Measurements from ENCODE around the gene PAQR3. TPM values are rescaled to one million over a fixed set of nuclear protein-coding genes. Genes with fewer than 3 reads are reported as not detected.
"Not testable (repeated sequence)": the region's sequence is repeated elsewhere in the genome, so short reads cannot be mapped to it uniquely, and the experiment has no call there.

Gene PAQR3
- total and polyA plus RNA-seq, 12 donors: 1.1 to 14.1 (median 5.8) TPM

DNA sequence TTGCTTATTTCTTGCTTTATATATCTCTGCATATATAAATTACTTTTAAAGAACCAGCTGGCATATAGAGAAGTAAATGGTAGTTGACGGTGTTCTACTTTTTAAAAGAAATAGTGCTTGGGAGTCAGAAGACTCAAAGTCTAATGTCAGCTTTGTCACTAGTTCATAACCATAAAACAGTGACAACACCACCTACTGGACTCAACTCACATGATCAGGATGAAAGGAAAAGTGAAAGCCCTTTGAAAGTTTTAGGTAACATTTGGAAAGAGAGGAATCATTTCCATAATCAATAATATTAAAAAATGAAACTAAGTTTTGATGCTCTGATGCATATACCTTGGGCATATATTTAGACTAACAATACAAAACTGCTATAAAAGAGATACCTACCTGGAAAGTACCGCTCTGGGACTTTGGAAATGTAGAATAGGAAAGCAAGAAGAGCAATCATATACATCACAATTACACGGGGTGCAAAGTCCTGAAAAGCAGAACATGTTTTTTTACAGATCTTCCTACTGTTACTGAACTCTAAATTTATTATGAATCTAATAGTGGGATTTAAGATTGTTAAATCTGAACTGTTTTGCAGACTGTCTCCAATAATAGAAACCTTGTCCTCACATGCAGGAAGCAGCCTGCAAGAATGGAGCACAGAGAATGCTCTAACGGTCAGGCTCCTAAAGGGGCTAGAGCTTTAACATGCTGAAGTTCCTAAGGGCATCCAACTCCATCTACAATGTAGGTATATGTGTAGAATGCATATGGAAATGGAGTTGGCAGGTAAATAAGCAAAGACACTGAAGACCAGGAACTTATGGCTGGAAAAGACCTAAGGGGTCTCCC lies 15.6 kb downstream of the PAQR3 start:
- no peaks in the 10 kb centered on the region for H3K9me3 ChIP-seq (replicated peaks in 1 of 3)
- no peaks in the 10 kb centered on the region for H3K27me3 ChIP-seq
- H3K4me3 ChIP-seq: peak overlapping the region in 1 of 4 donors; percentile 29
- no peaks in the 10 kb centered on the region for H3K36me3 ChIP-seq (replicated peaks in 1 of 2)
- no peak overlapping the region for H3K27ac ChIP-seq
- no peak for DNase-seq
- 55 to 64% (median 58%) methylated on average over 4 of the region's 4 CpGs for WGBS, 4 donors
- TF ChIP-seq, protein P1, sequence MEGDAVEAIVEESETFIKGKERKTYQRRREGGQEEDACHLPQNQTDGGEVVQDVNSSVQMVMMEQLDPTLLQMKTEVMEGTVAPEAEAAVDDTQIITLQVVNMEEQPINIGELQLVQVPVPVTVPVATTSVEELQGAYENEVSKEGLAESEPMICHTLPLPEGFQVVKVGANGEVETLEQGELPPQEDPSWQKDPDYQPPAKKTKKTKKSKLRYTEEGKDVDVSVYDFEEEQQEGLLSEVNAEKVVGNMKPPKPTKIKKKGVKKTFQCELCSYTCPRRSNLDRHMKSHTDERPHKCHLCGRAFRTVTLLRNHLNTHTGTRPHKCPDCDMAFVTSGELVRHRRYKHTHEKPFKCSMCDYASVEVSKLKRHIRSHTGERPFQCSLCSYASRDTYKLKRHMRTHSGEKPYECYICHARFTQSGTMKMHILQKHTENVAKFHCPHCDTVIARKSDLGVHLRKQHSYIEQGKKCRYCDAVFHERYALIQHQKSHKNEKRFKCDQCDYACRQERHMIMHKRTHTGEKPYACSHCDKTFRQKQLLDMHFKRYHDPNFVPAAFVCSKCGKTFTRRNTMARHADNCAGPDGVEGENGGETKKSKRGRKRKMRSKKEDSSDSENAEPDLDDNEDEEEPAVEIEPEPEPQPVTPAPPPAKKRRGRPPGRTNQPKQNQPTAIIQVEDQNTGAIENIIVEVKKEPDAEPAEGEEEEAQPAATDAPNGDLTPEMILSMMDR (IDR thresholded peaks at IDR 0.05): peak in 1 of 6 experiments; percentile 3
- no peak for TF ChIP-seq POLR2A (IDR thresholded peaks at IDR 0.05)
- H3K4me1 ChIP-seq (replicated peaks in 1 of 2): no peaks in the 10 kb centered on the region
- intact Hi-C loops (cut with DNase I): no loop called here

DNA sequence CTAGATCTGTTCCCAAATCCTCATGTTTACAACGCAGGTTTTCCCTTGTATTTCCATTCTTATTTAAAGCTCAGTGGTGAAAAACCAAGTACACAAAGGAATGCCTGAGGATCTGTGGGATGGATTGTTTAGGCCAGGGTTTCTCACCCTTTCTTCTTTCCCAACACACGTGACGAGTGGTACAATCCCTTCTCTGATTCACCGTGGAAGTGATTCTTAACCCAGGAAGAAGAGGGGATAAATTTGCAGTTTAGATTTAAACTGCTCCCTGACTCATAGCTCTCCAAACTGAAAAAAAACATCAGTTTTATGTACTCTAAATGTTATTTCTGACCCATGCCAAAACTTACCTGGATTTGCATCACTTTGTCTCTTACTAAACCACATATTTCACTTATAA lies 17.0 kb downstream of the PAQR3 start:
- Histone ChIP-seq H3K4me1 (replicated peaks in 1 of 2) (no peaks in the 10 kb centered on the region), H3K27ac (no peak overlapping the region), H3K36me3 (replicated peaks in 1 of 2) (no peaks in the 10 kb centered on the region), H3K4me3 (no peak overlapping the region), H3K27me3 (no peaks in the 10 kb centered on the region), H3K9me3 (replicated peaks in 1 of 3) (no peaks in the 10 kb centered on the region)
- TF ChIP-seq, protein P1 (IDR thresholded peaks at IDR 0.05): no peak
- TF ChIP-seq POLR2A (IDR thresholded peaks at IDR 0.05): no peak
- no peak for DNase-seq
- intact Hi-C loops (cut with DNase I): no loop called here
- WGBS, 4 donors: 92 to 96% (median 95%) methylated on average over 4 of the region's 4 CpGs

DNA sequence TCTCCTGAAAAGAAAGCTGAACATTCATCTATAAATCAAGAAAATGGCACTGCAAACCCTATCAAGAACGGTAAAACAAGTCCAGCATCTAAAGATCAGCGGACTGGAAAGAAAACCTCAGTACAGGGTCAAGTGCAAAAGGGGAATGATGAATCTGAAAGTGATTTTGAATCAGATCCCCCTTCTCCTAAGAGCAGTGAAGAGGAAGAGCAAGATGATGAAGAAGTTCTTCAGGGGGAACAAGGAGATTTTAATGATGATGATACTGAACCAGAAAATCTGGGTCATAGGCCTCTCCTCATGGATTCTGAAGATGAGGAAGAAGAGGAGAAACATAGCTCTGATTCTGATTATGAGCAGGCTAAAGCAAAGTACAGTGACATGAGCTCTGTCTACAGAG lies 28.6 kb downstream of the PAQR3 start:
- H3K4me1 ChIP-seq (replicated peaks in 1 of 2): no peaks in the 10 kb centered on the region
- no peaks in the 10 kb centered on the region for H3K27me3 ChIP-seq
- H3K27ac ChIP-seq: no peak overlapping the region
- no peak for TF ChIP-seq POLR2A (IDR thresholded peaks at IDR 0.05)
- WGBS, 4 donors: 81 to 90% (median 85%) methylated on average over 2 of the region's 2 CpGs
- H3K9me3 ChIP-seq (replicated peaks in 1 of 3): no peaks in the 10 kb centered on the region
- no peak for DNase-seq
- intact Hi-C loops (cut with DNase I): no loop called here
- H3K36me3 ChIP-seq (replicated peaks in 1 of 2): peaks cover 0 to 5% of the 10 kb centered on the region in 2 donors
- no peak overlapping the region for H3K4me3 ChIP-seq

DNA sequence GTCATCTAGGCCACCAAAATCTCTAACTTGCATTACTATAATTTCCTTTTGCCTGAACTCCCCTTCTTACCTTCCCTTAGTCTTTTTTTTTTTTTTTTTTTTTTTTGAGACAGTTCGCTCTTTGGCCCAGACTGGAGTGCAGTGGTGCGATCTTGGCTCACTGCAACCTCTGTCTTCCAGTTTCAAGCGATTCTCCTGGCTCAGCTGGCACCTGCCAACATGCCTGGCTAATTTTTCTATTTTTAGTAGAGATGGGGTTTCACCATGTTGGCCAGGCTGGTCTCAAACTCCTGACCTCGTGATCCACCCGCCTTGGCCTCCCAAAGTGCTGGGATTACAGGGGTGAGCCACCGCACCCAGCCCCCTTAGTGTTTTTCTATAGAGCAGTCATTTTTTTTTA lies 30.3 kb downstream of the PAQR3 start:
- H3K4me1 ChIP-seq (replicated peaks in 1 of 2); intact Hi-C loops (cut with DNase I); H3K27me3 ChIP-seq; H3K4me3 ChIP-seq; H3K9me3 ChIP-seq (replicated peaks in 1 of 3); DNase-seq; H3K36me3 ChIP-seq (replicated peaks in 1 of 2); H3K27ac ChIP-seq: not testable (repeated sequence)
- 96 to 99% (median 97%) methylated on average over 6 of the region's 6 CpGs for WGBS, 4 donors

DNA sequence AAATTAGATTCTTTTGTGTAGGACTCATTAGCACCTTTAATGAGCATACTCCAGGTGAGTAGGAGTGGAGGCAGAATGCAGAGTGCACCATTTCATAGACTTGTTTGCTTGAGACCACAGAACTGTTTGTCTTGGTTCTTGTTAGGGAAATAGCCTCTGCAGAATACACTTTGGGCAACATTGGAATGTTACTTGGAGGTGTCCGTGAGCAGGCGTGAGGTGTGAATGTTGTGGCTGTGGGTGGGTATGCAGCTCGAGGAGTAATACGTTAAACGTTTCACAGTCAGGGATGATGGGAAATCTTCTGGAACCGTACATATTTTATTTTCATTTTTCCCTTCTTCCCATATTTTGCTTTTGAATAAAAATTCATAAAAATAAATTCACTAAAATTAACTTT lies 31.6 kb downstream of the PAQR3 start:
- Histone ChIP-seq H3K27ac (no peak overlapping the region), H3K9me3 (replicated peaks in 1 of 3) (peaks cover 0 to 3% (median 0%) of the 10 kb centered on the region in 3 donors), H3K4me3 (no peak overlapping the region), H3K4me1 (replicated peaks in 1 of 2) (no peaks in the 10 kb centered on the region), H3K27me3 (no peaks in the 10 kb centered on the region), H3K36me3 (replicated peaks in 1 of 2) (peaks cover 0 to 5% of the 10 kb centered on the region in 2 donors)
- DNase-seq: no peak
- intact Hi-C loops (cut with DNase I): no loop called here
- 88 to 92% (median 89%) methylated on average over 6 of the region's 6 CpGs for WGBS, 4 donors
- TF ChIP-seq POLR2A (IDR thresholded peaks at IDR 0.05): no peak
- TF ChIP-seq, protein P1 (IDR thresholded peaks at IDR 0.05): no peak
